Body of pancreas (tissue), 4 donors: ENCODE results near the gene NID2. TPM values are rescaled to one million over a fixed set of nuclear protein-coding genes. Genes with fewer than 3 reads are reported as not detected.

Experiments used
- ATAC-seq: fragments of 150-250 bp; one replicate; pipeline ENCODE4 v1.9.1; 2016
- DNase-seq, 4 donors: peaks; one replicate each; pipeline ENCODE4 v3.0.0-alpha.2; 2019
- H3K27ac ChIP-seq, 4 donors: fragments of 200-600 bp; sonication (generic); 1 replicate in 3 of 4; 2 replicates in 1 of 4; pipeline versions ENCODE4 v1.5.1 to v1.6.1; 2016 to 2019; ENCODE audit warnings: mild to moderate bottlenecking in 1 of 4, mixed read lengths in 1 of 4, moderate library complexity in 1 of 4
- H3K27me3 ChIP-seq, 2 donors: fragments of 200-600 bp; sonication (generic); one replicate each; pipeline ENCODE4 v1.6.0; 2016; ENCODE audit warnings: mild to moderate bottlenecking in 1 of 2
- H3K36me3 ChIP-seq, 2 donors: fragments of 200-600 bp; sonication (generic); replicated peaks in 1 of 2; 2 replicates each; pipeline ENCODE4 v1.5.1; 2016; ENCODE audit warnings: low read depth in 2 of 2; ENCODE audit not compliant: insufficient read depth in 1 of 2
- H3K4me1 ChIP-seq: fragments of 200-600 bp; sonication (generic); one replicate; pipeline ENCODE4 v1.6.0; 2016
- H3K4me3 ChIP-seq, 2 donors: fragments of 200-600 bp; sonication (generic); 1 replicate in 1 of 2; 2 replicates in 1 of 2; pipeline ENCODE4 v1.5.1; 2016 to 2019
- H3K9me3 ChIP-seq, 3 donors: fragments of 200-600 bp; sonication (generic); 1 replicate in 2 of 3; 2 replicates in 1 of 3; pipeline ENCODE4 v1.5.1; 2016
- CTCF ChIP-seq, 7 experiments: fragments of 450-650 bp in 4 of 7; fragments of 200-600 bp in 3 of 7; sonication (generic) in 3 of 7; IDR thresholded peaks; one replicate each; pipeline ENCODE4 v1.5.1; 2016 to 2019; ENCODE audit warnings: antibody characterized with exemption in 7 of 7
- POLR2A ChIP-seq, 3 donors: fragments of 450-650 bp; IDR thresholded peaks; one replicate each; pipeline ENCODE4 v1.6.1; 2016; ENCODE audit warnings: antibody characterized with exemption in 3 of 3, mild to moderate bottlenecking in 2 of 3
- WGBS, 2 donors: methylation state at CpG; one replicate each; pipeline ENCODE4 v1.1.5; 2017; 5-methylcytosine and 5-hydroxymethylcytosine counted together
- intact Hi-C: fragments of 100-400 bp; cut with DNase I; formaldehyde crosslinking; loops from one replicate; pipeline ENCODE4 v1.15.1; 2023
- total RNA-seq, 2 donors: library from RNA; depleted of rRNA; stranded (reverse); fragments of >200 nt; gene quantifications; one replicate each; pipeline ENCODE4 v1.1.0, GENCODE V29; 2016

NID2 gene
- total RNA-seq, 2 donors from 2014 or later: 34.6 to 37.6 TPM

DNA sequence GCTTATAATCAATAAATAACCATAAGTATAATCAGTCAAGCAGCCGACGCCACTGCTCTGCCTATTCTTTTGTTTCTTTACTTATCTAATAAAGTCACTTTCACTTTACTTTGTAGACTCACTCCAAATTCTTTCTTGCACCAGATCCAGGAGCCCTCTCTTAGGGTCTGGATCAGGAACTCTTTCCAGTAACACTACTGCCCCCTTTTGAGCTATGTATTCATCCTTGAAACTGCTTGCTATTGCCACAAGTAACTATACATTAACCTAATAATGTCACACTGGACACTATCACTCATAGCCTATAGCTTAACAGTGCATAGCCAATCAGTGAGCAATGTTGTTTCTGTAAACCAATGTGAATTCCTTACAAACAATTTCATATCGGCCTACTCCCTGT is 2.8 kb upstream of the NID2 start:
- Histone ChIP-seq H3K36me3 (no peaks in the 10 kb centered on the region), H3K4me1 (peaks cover 26% of the 10 kb centered on the region), H3K27ac (no peak overlapping the region), H3K27me3 (peaks cover 0 to 5% of the 10 kb centered on the region in 2 donors), H3K9me3 (no peaks in the 10 kb centered on the region), H3K4me3 (no peak overlapping the region)
- DNase-seq (no peak), ATAC-seq (no peak)
- 22 to 32% methylated on average over 3 of the region's 3 CpGs for WGBS, 2 donors
- TF ChIP-seq CTCF (IDR thresholded peaks at IDR 0.05): peak in 2 of 7 experiments; percentile 21 to 30
- no peak for TF ChIP-seq POLR2A (IDR thresholded peaks at IDR 0.05)
- intact Hi-C loops: no loop called here

- no peaks in the 10 kb centered on the region for H3K36me3 ChIP-seq
- H3K4me1 ChIP-seq: peaks cover 26% of the 10 kb centered on the region
- intact Hi-C loops: no loop called here
- TF ChIP-seq POLR2A (IDR thresholded peaks at IDR 0.05) (no peak), CTCF (IDR thresholded peaks at IDR 0.05) (no peak)
- no peak overlapping the region for H3K4me3 ChIP-seq
- H3K27ac ChIP-seq: no peak overlapping the region
- peaks cover 0 to 5% of the 10 kb centered on the region in 2 donors for H3K27me3 ChIP-seq
- no peak for ATAC-seq
- WGBS, 2 donors: 48 to 66% methylated on average over 3 of the region's 3 CpGs
- H3K9me3 ChIP-seq: no peaks in the 10 kb centered on the region
- DNase-seq: no peak
Observed at GRCh38 chr14:52070051-52070431, 1.2 kb upstream of the NID2 start.

DNA sequence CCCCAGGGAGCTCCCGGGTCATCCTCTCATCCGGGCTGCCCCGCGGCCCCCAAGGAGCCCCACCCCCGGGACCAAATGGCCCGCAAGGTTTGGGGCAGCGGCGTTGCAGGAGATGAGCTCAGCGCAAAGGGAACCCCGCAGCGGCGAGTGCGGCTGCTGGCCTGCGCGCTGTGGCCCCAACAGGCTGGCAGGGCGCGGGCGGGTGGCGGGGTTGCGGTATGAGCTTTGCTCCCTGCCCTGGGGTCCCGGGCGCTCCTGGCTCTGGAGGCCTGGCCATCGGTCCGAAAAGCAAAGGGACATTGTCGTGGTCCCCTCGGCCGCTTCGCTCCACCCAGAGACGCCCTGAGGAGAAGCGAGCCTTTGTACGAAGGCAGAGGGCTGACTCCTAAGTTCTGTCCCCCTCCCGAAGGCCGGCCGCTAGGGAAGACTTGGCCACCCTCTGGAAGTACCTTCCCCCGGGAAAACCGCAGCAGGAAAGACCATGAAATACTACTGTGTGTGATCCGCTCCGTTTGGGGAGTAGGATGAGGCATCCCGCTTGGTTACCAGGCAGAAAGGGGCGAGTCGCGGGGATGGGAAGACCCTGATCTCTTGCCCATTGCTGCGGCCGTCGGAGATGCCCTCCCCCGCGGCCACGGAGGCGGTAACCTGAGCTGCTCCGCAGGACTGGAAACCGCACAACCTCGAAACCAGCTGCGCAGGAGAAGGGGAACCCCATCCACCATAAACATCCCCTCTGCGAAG is 620 bp upstream of the NID2 start:
- peak in 2 of 4 donors; percentile 22 to 32 for DNase-seq
- TF ChIP-seq POLR2A (IDR thresholded peaks at IDR 0.05) (peak in 1 of 3 donors; percentile 51), CTCF (IDR thresholded peaks at IDR 0.05) (no peak)
- Histone ChIP-seq H3K27me3 (peaks cover 0 to 5% of the 10 kb centered on the region in 2 donors), H3K36me3 (no peaks in the 10 kb centered on the region), H3K9me3 (no peaks in the 10 kb centered on the region), H3K27ac (peak overlapping the region in 3 of 4 donors; percentile 20 to 60 (median 47)), H3K4me1 (peaks cover 26% of the 10 kb centered on the region), H3K4me3 (peak overlapping the region; percentile 6 to 31)
- peak; percentile 64 for ATAC-seq
- WGBS, 2 donors: 8 to 32% methylated on average over 23 to 54 of the region's 54 CpGs
- intact Hi-C loops: no loop called here

DNA sequence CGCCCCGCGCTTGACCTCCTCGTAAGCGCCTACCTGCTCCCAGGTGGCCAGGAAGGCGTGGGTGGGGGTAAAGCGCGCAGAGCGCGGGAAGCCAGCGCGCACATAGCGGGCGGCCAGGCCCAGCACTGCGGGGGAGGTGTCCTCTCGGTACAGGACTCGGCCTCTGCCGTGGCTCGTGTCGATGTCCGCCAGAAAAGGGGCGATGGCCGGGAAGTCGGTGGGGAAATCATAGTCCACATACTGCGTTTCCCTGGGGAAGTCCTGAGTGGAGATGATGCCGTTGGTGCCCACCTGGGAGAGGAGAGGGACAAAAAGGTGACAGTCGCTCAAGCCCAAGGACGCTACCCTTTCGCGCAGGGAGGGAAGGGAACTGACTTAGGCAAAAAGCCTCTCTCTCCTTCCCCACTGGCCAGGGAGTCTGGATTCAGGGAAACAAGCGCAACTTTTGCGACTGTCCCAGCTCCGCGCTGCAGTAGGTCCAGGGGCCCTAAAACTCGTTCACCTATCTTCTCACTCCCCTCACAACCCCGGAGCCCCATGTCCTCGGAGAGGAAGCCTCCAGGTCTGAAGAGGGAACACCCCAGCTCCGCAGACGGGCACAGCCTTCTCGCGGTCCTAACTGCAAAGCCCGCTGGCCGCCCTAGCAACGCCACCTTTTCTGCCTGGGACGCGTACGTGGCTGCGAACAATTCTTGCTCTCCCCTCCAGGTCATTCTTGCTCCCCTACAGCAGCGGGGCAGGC is 815 bp downstream of the NID2 start:
- ATAC-seq: peak; percentile 36
- Histone ChIP-seq H3K4me1 (peaks cover 26% of the 10 kb centered on the region), H3K9me3 (no peaks in the 10 kb centered on the region), H3K36me3 (no peaks in the 10 kb centered on the region), H3K27ac (peak overlapping the region; percentile 6 to 47 (median 14)), H3K4me3 (peak overlapping the region; percentile 6 to 31), H3K27me3 (peaks cover 0 to 5% of the 10 kb centered on the region in 2 donors)
- TF ChIP-seq POLR2A (IDR thresholded peaks at IDR 0.05): no peak
- TF ChIP-seq CTCF (IDR thresholded peaks at IDR 0.05): no peak
- 2 to 6% methylated on average over 23 to 49 of the region's 49 CpGs for WGBS, 2 donors
- DNase-seq: peak in 3 of 4 donors; percentile 35 to 50 (median 48)
- intact Hi-C loops: no loop called here
